Left ventricle myocardium inferior (tissue), 1 donor: ENCODE data around the gene AJAP1. TPM values are rescaled to one million over a fixed set of nuclear protein-coding genes. Genes with fewer than 3 reads are reported as not detected.

ENCODE experiments used
- DNase-seq: peaks from one replicate; pipeline ENCODE4 v3.0.0-alpha.2; 2020
- H3K27ac ChIP-seq: fragments of 200-600 bp; replicated peaks from 2 replicates; pipeline ENCODE4 v1.8.0; 2021
- H3K27me3 ChIP-seq: fragments of 200-600 bp; 2 replicates; pipeline ENCODE4 v1.8.0; 2021; ENCODE audit warnings: low read depth
- H3K36me3 ChIP-seq: fragments of 200-600 bp; 2 replicates; pipeline ENCODE4 v1.8.0; 2021
- H3K4me1 ChIP-seq: fragments of 200-600 bp; 2 replicates; pipeline ENCODE4 v1.8.0; 2021
- H3K4me3 ChIP-seq: fragments of 200-600 bp; 2 replicates; pipeline ENCODE4 v1.8.0; 2021; ENCODE audit warnings: mild to moderate bottlenecking, moderate library complexity
- H3K9me3 ChIP-seq: fragments of 200-600 bp; replicated peaks from 2 replicates; pipeline ENCODE4 v1.8.0; 2021
- intact Hi-C: fragments of 100-400 bp; cut with micrococcal nuclease; formaldehyde crosslinking; loops from one replicate; pipeline ENCODE4 v1.11.0; 2022
- total RNA-seq: library from RNA; stranded (reverse); fragmentation: NEBNext Ultra II Directional; extraction: Animal tissue kit (Norgen Biotek cat#: 25700); gene quantifications from one replicate; pipeline ENCODE4 v1.2.1, GENCODE V29; 2021
- TF ChIP-seq, protein P1 (sequence below): fragments of 200-600 bp; IDR thresholded peaks from 2 replicates; pipeline ENCODE4 v1.8.0; 2021; ENCODE audit warnings: antibody characterized with exemption, mild to moderate bottlenecking, borderline replicate concordance
- donor health status: DM: no; HTN: yes; CAD: no; lungs with severe emphysema.

Gene AJAP1
- total RNA-seq, 1 donor from 2014 or later: 0.16 TPM

DNA sequence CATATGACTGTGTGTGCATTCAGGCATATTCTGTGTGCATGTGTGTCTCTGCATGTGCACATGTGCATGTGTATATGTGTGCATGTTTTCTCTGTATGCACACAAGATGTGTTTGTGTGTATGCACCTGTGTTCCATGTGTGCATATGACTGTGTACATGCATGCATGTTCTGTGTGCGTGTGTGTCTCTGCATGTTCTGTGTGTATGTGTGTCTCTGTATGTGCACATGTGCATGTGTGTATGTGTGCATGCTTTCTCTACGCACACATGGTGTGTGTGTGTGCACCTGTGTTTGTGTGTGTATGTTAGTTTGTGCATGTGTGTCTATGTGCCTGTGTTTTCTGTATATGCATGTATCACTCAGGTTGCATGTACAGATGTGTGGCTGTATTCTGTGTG, 42.3 kb downstream of the AJAP1 start:
- DNase-seq: no peak
- TF ChIP-seq, protein P1, sequence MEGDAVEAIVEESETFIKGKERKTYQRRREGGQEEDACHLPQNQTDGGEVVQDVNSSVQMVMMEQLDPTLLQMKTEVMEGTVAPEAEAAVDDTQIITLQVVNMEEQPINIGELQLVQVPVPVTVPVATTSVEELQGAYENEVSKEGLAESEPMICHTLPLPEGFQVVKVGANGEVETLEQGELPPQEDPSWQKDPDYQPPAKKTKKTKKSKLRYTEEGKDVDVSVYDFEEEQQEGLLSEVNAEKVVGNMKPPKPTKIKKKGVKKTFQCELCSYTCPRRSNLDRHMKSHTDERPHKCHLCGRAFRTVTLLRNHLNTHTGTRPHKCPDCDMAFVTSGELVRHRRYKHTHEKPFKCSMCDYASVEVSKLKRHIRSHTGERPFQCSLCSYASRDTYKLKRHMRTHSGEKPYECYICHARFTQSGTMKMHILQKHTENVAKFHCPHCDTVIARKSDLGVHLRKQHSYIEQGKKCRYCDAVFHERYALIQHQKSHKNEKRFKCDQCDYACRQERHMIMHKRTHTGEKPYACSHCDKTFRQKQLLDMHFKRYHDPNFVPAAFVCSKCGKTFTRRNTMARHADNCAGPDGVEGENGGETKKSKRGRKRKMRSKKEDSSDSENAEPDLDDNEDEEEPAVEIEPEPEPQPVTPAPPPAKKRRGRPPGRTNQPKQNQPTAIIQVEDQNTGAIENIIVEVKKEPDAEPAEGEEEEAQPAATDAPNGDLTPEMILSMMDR: no peak
- Histone ChIP-seq H3K9me3 (no peaks in the 10 kb centered on the region), H3K36me3 (no peaks in the 10 kb centered on the region), H3K27ac (no peak overlapping the region), H3K4me1 (no peaks in the 10 kb centered on the region), H3K27me3 (peaks cover 86% of the 10 kb centered on the region), H3K4me3 (no peak overlapping the region)
- intact Hi-C loops: no loop called here

DNA sequence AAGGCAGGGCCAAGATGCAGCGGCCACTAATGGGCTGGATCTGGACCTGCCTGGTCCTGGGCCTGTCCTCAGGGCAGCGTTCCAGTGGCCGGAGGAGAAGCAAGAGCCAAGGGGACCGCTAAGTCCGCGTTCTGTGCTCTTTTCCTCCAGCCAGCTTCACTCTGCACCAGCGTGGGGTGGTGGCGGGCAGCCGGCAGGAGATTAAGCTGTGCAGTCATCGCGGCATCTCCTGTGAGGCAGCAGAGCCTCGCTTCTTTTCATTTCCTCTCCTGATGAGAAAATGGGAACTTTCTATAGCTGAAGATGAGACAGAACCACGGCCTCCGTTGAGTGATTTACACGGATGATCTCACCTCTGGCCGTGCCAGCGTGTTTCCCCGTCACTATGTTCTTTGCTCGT, 43.4 kb downstream of the AJAP1 start:
- Histone ChIP-seq H3K4me1 (no peaks in the 10 kb centered on the region), H3K4me3 (no peak overlapping the region), H3K27ac (no peak overlapping the region), H3K36me3 (no peaks in the 10 kb centered on the region), H3K9me3 (no peaks in the 10 kb centered on the region), H3K27me3 (peaks cover 94% of the 10 kb centered on the region)
- intact Hi-C loops: no loop called here
- DNase-seq: no peak
- TF ChIP-seq, protein P1: no peak

DNA sequence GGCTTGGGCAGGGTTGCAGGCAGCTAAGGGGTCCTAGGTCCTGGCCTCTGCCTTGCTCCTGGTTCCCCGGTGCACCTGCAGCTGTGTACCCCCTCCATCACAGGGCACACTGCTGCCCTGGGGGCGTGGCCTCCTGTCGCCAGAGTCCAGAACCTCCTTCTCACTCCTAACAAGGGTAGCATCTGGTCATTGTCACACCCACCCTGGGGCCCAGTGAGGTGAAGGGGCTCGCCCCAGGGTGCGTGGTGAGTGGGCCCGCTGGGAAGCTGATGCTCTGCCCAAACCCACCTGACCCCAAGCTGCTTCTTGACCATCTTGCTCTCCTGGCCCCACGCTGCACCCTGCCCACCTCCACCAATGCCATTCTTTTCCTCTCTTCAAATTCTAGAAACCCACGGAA, 44.5 kb downstream of the AJAP1 start:
- Histone ChIP-seq H3K27me3 (peaks cover 95% of the 10 kb centered on the region), H3K36me3 (no peaks in the 10 kb centered on the region), H3K4me3 (no peak overlapping the region), H3K4me1 (no peaks in the 10 kb centered on the region), H3K27ac (no peak overlapping the region), H3K9me3 (no peaks in the 10 kb centered on the region)
- TF ChIP-seq, protein P1: no peak
- DNase-seq: no peak
- intact Hi-C loops: no loop called here

DNA sequence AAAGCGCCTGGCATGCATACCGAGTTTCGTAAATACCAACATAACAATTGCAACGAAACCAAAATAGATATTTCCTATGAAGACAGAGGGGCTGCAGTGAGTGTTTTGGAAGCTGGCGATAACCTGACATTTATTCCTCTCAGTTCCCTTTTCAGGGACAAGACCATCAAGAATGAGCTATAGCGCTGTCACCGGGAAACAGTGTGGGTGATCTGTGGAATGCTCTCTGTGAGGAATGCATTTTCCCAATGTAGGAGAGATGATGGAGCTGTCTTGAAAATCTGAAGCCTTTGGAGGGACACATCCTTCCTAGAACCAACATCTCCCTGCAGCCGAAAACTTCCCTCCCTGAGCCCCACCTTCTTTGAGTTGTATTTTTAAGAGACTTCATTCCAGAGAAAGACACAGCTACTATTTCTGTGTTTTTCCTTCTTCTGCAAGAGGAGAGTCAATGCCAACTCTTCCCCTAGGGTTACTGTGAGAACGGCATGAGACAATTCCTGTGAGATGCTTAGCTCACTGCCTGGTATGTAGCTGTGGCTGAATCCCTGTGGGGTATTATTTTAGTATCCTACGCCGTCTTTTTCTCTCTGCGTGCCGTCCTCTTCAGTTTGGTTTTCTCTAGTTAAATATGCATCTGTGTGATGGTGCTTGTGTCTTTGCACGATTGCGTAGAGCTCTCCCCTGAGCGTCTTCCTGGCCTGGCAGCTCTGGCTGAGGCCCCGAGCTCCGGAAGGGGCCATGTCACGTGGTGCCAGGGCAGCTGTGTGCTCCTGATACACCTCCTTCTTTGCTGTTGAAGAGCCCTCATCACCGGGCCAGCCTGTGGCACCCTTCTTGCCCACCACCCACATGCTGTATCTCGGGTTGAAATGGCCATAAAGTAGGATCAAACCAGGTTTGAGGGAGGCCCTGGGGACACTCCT, 45.2 kb downstream of the AJAP1 start:
- Histone ChIP-seq H3K27ac (no peak overlapping the region), H3K4me3 (no peak overlapping the region), H3K4me1 (no peaks in the 10 kb centered on the region), H3K36me3 (no peaks in the 10 kb centered on the region), H3K27me3 (peaks cover 88% of the 10 kb centered on the region), H3K9me3 (no peaks in the 10 kb centered on the region)
- no peak for DNase-seq
- TF ChIP-seq, protein P1: no peak
- intact Hi-C loops: no loop called here

DNA sequence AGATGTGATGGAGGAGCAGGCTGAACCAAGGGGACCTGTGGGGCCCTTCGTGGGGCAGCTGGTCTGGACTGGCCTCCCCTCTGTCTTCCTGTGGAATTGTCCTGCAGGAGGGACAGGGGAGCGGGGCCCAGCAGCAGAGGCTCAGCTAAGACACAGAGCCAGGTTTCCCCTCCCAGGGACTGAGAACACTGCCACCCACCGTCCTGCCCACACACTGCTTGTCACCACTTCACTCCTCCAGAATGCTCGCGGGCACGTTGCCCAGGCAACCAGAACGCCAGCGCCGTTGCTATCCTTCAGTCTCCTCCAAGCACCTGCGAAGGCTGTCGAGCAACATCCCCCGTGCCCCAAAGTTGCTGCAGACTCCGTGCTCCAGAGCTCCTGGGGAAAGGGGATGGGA, 46.4 kb downstream of the AJAP1 start:
- H3K4me3 ChIP-seq: no peak overlapping the region
- no peaks in the 10 kb centered on the region for H3K9me3 ChIP-seq
- H3K27me3 ChIP-seq: peaks cover 76% of the 10 kb centered on the region
- no peak overlapping the region for H3K27ac ChIP-seq
- TF ChIP-seq, protein P1: no peak
- no peaks in the 10 kb centered on the region for H3K4me1 ChIP-seq
- intact Hi-C loops: no loop called here
- no peak for DNase-seq
- no peaks in the 10 kb centered on the region for H3K36me3 ChIP-seq
